GM12892 (cell line): ENCODE measurements around the gene MICAL2.

ENCODE experiments used
- POLR2A ChIP-seq: IDR thresholded peaks from 2 replicates; pipeline ENCODE4 v1.6.1; 2011; ENCODE audit warnings: low read depth, low read length, control low read depth
- POLR2AphosphoS5 ChIP-seq: IDR thresholded peaks from 2 replicates; pipeline ENCODE4 v1.6.1; 2011; ENCODE audit warnings: low read depth, low read length, control low read depth
- TAF1 ChIP-seq: IDR thresholded peaks from 2 replicates; pipeline ENCODE4 v1.6.1; 2011; ENCODE audit warnings: low read depth, mild to moderate bottlenecking, control low read depth, low read length, borderline replicate concordance

GRCh38 chr11:12278766-12279671, 168.6 kb downstream of the MICAL2 start:
- no peak for TF ChIP-seq POLR2A
- TF ChIP-seq POLR2AphosphoS5: no peak
- no peak for TF ChIP-seq TAF1
